GM21717 (cell line): ENCODE results near the gene SMURF1.

Experiments
- ATAC-seq: cut with Tn5 transposase; IDR thresholded peaks from one replicate; pipeline ENCODE4 v1.9.1; 2021; ENCODE audit warnings: mild to moderate bottlenecking, moderate library complexity; ENCODE audit not compliant: unreplicated experiment

Gene SMURF1

GRCh38 chr7:99098824-99099498 is 44.9 kb downstream of the SMURF1 start:
- no peak for ATAC-seq

GRCh38 chr7:99098286-99098823 is 45.6 kb downstream of the SMURF1 start:
- ATAC-seq, result no peak

GRCh38 chr7:99097730-99098129 is 46.2 kb downstream of the SMURF1 start:
- no peak for ATAC-seq

- ATAC-seq, result no peak
Measured at GRCh38 chr7:99096124-99096887, 47.6 kb downstream of the SMURF1 start.

- no peak for ATAC-seq
Measured at GRCh38 chr7:99095698-99096097, 48.2 kb downstream of the SMURF1 start.

GRCh38 chr7:99094401-99094800 is 49.5 kb downstream of the SMURF1 start:
- ATAC-seq, result no peak

- no peak for ATAC-seq
Measured at GRCh38 chr7:99092064-99092720, 51.7 kb downstream of the SMURF1 start.

- no peak for ATAC-seq
Measured at GRCh38 chr7:99090771-99091542, 53.0 kb downstream of the SMURF1 start.

- ATAC-seq, result no peak
Measured at GRCh38 chr7:99089914-99090629, 53.8 kb downstream of the SMURF1 start.

- ATAC-seq, result no peak
Measured at GRCh38 chr7:99086944-99087343, 57.0 kb downstream of the SMURF1 start.

- no peak for ATAC-seq
Measured at GRCh38 chr7:99086532-99086931, 57.4 kb downstream of the SMURF1 start.

GRCh38 chr7:99083733-99084132 is 60.2 kb downstream of the SMURF1 start:
- no peak for ATAC-seq

- ATAC-seq, result no peak
Measured at GRCh38 chr7:99083068-99083651, 60.7 kb downstream of the SMURF1 start.

- ATAC-seq, result no peak
Measured at GRCh38 chr7:99080679-99081078, 63.2 kb downstream of the SMURF1 start.

GRCh38 chr7:99079104-99079503 is 64.8 kb downstream of the SMURF1 start:
- ATAC-seq, result no peak

GRCh38 chr7:99078416-99078815 is 65.5 kb downstream of the SMURF1 start:
- no peak for ATAC-seq

GRCh38 chr7:99076615-99077014 is 67.3 kb downstream of the SMURF1 start:
- ATAC-seq, result no peak

- no peak for ATAC-seq
Measured at GRCh38 chr7:99073839-99074446, 70.0 kb downstream of the SMURF1 start.

- no peak for ATAC-seq
Measured at GRCh38 chr7:99072126-99072525, 71.8 kb downstream of the SMURF1 start.
